Superior temporal gyrus (tissue), 1 donor: ENCODE results near the gene GIGYF2.
A peak's percentile ranks its signal among the peaks of the same experiment; 100 is the strongest.

Source experiments
- DNase-seq: peaks from one replicate; pipeline ENCODE4 v3.0.0-alpha.2; 2016; ENCODE audit errors: extremely low spot score

The GIGYF2 gene

DNA sequence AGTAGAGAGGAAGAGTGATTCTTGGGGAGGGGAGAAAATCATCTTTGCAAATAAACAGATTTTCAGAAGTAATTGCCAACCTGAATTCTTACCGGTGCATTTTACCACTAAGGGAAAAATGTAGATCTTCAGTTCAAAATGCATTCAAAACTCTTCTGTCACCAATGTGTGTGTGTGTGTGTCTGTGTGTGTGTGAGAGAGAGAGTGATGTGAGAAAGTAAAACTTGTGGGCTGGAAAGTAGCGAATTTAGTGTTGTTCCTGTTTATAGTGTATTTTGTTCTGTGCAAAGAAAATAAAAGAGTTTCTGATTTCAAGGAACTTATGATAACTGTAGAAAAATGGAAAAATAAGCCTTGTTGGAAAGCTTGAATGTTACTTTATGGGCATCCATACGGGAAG is 52.2 kb downstream of the GIGYF2 start:
- DNase-seq, result no peak

DNA sequence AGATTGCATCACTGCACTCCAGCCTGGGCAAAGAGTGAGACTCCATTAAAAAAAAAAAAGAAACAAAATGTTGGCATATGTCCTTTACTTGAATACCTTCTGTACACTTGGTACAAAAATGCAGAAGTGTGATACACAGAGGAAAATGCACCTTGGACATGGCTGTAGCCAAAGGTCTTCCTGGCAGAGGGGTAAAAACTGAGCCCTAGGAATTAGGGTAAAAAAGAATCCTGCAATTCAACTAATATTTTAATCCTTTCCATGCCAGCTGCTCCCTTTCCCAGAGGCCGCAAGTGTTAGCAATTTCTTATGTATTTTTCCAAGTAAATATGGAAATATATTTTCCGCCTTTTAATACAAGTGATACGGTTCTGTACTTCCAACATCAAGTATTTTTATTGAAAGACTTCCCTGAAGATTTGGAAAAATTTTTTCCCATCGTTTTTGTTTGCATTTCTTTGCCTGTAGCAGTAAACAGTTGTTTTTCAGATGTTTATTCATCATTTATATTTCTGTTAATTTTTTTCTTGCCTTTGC is 53.1 kb downstream of the GIGYF2 start:
- DNase-seq, result no peak

DNA sequence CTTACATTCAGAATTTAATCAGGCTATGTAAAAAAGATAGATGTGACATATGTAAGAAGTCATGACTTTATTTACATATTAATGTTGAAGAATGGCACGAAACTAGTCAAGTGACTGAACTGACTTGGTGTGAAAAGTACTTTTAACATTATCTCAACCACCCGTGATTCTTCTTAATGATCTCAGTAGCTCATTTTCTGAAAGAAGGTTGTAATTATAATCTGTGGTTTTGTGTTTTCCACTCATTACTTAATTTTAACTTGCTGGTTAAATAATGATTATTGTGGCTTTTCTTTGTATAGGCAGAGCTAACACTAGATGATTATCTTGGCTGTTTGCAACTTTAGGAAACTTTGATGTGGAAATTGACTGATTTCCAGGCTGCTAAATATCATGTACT is 60.8 kb downstream of the GIGYF2 start:
- DNase-seq, result no peak

DNA sequence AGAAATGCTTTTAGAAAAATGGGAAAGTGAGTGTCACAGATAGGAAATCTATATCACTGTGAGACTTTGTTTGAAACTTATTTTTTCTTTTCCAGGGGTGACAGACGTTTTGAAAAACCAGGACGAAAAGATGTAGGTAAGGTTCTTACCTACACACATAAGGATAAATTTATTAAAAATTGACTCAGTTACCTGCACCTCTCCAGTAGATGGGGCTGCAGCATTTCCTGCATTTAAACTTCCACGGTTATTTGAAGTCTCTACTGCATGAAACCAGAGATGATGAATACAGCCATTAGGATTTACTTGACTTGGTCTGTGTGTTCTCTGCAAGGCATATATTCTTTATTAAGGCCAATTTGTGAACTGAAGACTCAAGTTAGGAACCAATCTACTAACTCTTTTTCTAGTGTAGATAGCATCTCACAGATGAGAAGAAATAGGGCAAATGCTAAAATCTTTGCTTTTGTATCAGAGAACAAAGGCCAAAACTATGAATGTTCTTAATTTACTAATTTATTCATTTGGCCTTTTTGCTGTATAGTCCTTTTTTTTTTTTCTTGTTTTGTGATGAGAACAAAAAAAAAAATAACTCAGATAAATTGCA is 64.3 kb downstream of the GIGYF2 start:
- peak; percentile 32 for DNase-seq

DNA sequence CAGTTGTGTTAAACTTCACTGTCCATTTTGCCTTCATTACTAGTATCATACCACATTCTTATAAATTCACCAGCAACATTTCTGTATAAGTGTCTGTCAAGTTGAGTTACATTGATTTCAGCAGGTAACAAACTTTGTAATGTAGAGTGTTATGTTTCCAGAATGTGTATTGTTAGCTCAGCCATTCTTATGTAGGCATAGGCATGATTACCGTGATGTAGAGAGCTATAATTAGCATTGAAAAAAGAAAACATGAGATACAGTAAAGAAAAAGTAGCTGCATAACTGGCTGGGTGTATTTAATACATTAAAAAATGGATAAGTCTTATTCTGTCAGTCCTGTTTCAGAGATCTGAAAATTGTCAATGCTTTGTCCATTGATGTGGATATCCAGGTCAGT is 70.7 kb downstream of the GIGYF2 start:
- DNase-seq, result no peak

DNA sequence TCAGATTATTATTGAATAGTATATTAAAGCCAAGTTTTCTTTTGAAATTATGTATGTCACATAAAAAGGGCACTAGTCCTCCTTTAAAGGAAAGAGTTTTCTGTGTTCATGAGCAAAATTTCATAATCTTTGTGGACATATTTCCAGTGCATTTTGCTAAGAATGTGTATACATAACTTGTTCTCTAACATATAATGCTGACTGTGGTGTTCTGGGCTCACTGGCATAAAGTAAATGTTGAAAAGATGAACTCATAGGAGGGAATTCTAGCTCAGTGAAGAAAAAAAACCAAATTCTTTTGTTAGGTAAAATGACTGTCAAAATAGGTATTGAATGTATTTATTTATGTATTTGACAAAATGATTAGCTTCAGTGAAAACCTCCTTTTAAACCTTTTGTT is 73.1 kb downstream of the GIGYF2 start:
- no peak for DNase-seq

DNA sequence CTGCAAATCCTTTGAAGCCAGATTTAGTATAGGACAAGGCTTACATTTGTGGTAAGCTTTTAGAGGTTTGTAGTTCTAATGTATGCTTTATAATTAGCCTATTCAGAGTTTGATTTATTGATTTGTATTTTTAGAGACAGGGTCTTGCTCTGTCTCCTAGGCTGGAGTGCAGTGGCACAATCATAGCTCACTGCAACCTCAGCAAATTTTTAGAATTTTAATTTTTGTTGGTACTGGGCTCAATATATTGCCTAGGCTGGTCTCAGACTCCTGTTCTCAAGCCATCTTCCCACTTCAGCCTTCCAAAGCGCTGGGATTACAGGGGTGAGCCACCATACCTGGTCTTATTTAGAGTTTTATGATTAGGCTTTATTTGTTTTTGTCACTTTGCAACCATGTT is 74.7 kb downstream of the GIGYF2 start:
- no peak for DNase-seq

DNA sequence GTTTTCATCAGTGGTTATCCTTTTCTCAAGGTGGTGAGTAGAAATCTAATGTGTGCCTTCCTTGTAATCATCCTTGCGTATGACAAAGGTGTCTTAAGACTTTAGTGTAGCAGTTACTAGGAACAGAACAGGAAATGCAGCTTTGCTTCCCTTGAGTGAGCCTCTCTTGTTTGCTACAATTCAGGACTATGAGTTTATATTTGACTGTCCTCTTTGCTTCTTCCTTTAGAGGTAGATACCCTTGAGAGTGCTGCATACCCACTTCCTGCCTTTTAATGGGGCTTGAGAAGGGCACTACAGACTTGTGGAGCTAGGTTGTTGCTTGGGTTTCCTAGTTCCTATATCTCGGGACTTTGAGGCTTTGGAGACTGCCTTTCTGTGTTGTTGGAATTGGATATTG is 75.4 kb downstream of the GIGYF2 start:
- DNase-seq, result no peak

DNA sequence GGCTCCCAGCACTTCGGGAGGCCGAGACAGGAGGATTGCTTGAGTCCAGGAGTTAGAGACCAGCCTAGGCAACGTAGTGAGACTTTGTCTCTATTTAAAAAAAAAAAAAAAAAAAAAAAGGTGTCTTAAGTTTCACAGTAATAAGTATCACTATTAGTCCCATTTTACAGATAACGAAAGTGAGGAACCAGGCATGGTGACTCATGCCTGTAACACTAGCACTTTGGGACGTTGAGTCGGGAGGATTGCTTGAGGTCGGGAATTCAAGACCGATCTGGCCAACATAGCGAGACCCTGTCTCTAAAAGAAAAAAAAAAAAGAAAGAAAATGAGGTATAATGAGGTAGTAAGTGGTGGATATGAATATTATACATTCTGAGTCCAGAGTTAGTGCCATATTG is 76.7 kb downstream of the GIGYF2 start:
- DNase-seq, result no peak

DNA sequence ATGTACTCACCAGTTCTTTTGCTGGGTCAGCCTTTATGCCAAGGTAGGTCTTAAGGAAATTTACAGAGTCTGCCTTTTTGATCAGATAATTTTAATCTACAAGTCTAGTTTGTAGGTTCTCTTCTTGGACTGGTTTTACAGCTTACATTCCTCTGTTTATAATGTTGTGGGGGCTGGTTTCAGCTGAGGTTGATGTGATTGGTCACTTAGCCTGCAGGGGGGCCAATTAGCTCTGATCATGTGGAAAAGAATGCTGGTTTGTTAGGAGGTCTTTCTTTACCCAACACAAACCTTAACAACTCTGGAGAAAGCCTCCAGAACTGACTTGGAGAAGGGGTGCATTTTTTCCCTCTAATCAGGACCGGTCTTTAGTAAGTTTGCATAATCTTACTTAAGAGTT is 79.3 kb downstream of the GIGYF2 start, which contains the start of gene KCNJ13:
TSS of gene KCNJ13 (minus strand) at position 131 of the 400 bp plus-strand sequence. CDS start 5,203 bp downstream, outside the sequence.
- no peak for DNase-seq

DNA sequence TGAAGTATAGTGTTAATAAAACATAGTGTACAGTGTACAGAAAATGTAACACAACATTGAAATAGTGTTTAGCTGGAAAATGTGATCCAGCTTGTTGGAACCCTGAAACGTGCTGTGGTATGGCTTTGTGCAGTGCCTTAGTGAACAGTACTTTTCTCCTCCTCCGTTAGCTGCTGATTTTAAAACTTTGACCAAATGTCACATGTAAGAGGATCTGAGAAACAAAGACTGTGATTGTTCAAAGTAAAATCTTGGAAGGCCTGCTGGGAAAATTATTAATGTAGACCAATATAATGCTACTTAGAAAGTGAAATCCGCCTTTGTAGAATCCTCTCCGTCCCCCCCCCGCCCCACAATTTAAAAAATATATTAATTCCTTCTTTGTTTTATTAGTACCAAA is 80.1 kb downstream of the GIGYF2 start:
- no peak for DNase-seq

DNA sequence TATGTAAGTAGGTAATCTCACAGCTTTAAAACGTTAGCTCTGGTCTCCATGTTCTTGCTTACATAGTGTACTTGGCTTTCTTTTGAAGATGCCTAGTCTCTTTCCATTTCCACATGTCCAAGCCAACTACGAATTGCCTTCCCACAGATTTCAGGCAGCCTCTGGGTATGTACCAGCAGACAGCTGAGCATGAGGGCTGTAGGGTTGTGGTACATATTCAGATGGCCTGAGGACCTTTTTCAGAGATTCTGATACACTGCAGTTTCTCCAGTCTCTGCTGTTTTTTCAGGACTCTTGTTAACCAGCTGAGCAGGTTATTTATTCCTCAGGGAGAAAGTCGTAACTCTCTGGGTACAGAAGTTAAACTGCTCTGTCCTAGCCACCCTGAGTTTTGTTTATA is 82.3 kb downstream of the GIGYF2 start:
- no peak for DNase-seq

DNA sequence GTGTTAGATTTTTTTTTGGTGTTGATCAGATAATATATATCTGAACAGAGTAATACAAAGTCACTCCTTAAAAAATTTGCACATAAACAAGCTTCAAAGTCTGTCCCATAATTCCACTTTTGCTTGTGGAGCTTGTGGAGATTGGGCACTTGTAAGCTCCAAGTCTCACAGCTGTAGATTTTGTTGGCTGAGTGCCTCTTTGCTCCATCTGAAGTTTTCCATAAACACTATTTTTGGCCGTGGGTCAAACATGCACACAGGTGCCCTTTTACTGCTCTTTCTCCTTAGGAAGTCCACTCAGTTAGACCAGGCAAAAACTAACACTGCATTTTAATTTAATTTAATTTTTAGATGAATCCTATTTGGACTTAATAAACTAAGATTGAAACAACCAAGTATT is 82.8 kb downstream of the GIGYF2 start:
- DNase-seq, result no peak

DNA sequence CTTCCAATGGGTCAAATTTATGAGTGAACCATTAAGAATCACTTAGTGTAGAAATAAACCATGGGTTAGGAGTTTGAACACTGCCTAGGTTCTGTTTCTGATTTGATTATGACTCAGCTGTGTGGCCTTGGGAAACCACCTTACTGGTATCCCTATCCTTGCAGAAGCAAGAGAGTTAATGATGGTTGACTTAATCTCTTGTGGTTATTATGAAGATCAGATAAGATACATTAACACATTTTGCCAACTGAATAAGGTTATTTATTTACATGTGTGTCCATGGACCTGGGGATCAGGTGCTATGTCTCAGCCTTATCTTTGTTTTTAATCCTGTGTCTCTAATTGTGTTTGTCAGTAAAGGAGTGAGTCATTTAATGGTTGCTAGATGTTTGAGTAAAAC is 84.6 kb downstream of the GIGYF2 start:
- DNase-seq, result no peak

DNA sequence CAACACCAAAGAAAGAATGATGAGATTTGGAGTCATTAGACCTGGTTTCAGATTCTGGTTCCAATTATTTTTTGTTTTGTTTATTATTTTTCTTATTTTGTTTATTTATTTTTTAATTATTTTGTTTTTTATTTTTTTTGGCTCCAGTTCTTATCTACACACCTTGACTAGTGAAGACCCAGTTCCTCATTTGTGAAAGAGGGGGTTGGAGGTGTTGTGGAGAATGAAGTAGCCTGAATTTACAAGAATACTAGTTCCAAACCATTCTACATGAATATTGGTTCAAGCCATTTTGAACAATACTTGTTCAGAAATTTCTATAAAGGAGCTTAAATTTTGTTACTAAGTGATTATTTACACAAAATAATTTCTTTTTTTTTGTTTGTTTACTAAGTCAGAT is 86.1 kb downstream of the GIGYF2 start:
- no peak for DNase-seq

DNA sequence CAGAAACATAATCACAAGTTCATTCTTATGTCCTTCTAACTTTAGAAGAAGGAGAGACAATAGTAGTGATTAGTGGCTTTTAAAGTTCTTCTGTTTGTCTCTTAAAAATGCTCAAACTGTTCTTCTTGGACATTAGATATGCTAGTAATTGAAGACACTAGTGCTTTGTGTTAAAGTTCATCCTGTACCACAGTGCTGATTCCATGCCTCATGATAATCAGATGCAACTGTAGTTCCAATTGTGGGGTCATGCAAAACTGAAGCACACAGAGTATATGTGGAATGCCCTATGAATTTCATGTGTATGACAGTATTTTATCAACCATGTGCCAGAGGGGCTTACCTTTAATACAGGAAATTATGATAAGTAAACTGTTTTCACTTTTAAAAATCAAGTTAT is 90.7 kb downstream of the GIGYF2 start:
- DNase-seq, result no peak

DNA sequence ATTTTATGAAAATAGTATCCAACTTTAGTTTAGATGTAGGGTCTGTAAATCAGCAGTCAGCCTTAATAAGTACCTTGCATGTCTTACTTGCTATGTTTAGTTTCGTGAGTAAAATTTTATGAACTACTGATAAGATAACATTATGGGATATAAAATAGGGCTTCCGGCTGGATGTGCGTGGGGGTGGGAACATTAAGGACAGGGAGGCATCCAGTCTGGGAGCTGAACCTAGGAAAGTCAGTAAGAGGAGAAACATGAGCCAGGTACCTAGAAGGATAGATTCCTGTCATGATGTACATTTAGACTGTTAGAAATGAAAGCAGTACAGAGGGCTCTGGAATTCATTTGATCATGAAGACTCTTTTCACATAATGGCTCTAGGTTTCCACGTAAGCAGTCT is 92.0 kb downstream of the GIGYF2 start:
- DNase-seq, result no peak

DNA sequence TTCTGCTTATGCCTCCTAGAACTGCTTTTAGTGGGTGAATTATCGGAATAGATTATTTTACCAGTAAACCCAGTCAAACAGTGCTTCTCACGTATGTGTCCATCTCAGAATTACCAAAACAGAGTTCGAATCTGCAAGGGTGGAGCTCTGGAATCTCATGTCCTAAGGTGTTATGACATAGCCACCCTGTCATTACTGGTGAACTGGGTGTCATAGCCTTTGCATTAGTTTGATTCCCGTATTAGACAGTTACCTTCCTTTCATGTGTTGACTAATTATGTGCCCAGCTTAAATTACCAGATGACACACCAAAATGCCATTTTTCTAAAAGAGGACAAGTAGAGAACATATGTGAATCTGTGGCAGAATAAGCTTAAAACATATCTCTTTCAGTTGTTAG is 94.4 kb downstream of the GIGYF2 start:
- DNase-seq, result no peak

DNA sequence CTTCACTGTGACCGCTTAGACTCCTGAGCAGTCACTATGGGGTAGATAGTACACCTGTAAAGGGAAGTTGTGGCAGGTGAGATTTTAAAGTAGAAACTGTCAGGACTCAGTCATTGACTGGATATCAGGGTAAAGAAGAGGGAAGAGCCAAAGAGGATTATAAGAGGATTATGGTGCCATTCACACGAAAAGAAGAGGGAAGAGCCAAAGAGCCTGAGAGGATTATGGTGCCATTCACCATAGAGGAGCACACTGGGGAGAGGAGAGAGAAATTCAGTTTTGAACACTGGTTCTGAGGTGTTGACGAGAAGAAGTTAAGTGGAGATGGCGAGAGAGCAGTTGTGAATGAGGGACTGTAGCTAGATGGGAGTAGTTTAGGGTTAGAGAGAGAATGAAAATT is 96.1 kb downstream of the GIGYF2 start:
- no peak for DNase-seq

DNA sequence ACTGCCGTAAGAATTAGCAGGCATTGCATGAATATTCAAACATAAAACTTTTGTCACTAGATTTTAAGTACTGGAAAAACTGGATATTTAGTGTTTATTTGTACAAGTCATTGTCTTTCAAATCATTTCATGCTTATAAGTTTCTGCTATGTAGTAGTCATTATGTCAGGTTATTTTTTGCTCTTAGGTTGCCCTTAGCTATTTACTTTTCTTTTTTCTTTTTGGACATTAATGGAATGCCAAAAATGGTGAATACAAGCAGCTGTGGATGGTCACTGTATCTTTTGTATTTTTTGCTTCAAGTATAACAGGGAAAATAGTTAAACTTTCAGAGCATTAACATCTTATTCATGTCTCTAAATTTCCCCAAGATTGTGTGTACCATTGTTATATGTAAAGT is 97.8 kb downstream of the GIGYF2 start:
- no peak for DNase-seq

DNA sequence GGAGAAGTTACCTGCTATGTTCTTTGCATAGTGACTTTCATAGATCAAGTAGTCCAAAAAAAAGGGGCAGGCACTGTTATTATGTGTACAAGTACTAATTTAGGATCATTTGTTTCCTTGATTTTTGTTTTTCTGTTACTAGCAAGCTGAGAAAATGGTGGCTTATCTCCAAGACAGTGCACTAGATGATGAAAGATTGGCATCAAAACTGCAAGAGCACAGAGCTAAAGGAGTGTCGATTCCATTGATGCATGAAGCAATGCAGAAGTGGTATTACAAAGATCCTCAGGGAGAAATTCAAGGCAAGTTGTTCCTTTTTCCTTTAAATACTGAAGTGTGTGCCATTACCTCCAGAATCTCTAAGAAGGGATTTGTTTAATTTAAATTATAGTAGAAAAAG is 98.8 kb downstream of the GIGYF2 start:
- DNase-seq, result no peak

DNA sequence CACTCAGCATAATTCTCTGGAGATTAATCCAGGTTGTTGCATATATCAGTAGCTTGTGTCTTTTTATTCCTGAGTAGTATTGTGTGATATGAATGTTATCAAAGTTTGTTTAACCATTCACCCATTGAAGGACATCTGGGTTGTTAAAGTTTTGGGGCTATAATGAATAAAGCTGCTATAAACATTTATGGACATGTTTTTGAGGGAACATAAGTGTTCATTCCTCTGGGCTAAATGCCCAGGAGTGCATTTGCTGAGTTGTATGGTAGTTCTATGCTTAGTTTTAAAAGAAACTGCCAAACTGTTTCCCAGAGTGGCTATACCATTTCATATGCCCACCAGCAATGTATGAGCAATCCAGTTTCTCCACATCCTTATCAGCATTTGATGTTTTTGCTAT is 101.1 kb downstream of the GIGYF2 start:
- no peak for DNase-seq

DNA sequence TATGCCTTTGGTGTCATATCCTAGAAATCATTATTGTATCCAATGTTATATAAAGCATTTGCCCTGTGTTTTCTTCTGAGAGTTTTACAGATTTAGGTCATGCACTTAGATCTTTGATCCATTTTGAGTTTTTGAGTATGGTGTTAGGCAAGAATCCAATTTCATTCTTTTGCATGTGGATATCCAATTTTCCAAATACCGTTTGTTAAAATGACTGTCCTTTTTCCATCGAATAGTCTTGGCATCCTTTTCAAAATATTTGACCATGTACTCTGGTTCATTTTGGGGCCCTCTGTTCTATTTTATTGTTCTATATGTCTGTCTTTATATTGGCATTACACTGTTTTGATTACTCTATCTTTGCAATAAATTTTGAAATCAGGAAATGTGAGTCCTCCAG is 103.0 kb downstream of the GIGYF2 start:
- no peak for DNase-seq

DNA sequence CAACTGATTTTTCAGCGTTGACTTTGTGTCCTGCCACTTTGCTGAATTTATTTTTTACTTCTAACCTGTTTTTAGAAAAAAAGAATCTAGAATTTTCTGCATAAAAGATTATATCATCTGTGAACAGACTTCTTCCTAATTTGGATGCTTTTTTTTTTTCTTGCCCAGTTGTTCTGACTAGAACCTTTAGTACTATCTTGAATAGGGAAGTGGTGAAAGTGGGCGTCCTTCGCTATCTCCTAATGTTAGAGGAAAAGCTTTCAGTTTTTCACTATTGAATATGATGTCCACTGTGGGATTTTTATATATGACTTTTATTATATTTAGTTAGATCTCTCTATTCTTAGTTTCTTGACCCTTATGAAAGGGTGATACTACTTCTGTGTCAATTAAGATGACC is 105.0 kb downstream of the GIGYF2 start:
- DNase-seq, result no peak
